ENCODE measurements around the gene OPCML.

DNA sequence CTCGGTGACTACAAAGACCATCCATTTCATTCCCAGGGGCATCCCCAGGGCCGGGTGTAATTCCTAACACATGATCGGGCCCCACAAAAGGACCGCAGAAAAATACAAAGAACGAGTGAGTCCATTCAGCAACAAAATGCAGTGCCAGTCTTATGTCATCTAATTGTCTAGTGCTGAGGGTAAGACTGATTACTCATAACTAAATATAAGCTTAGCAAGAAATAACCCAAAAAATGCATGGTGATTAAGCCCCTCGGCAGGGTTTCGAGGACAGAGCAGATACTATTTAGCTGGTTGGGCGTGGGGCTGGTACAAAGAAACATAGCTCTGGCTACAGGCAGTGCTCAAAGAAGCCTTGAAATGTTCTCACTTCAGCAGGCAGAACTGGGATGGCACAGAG lies 1078.9 kb downstream of the OPCML start:
- TF ChIP-seq, protein P1, sequence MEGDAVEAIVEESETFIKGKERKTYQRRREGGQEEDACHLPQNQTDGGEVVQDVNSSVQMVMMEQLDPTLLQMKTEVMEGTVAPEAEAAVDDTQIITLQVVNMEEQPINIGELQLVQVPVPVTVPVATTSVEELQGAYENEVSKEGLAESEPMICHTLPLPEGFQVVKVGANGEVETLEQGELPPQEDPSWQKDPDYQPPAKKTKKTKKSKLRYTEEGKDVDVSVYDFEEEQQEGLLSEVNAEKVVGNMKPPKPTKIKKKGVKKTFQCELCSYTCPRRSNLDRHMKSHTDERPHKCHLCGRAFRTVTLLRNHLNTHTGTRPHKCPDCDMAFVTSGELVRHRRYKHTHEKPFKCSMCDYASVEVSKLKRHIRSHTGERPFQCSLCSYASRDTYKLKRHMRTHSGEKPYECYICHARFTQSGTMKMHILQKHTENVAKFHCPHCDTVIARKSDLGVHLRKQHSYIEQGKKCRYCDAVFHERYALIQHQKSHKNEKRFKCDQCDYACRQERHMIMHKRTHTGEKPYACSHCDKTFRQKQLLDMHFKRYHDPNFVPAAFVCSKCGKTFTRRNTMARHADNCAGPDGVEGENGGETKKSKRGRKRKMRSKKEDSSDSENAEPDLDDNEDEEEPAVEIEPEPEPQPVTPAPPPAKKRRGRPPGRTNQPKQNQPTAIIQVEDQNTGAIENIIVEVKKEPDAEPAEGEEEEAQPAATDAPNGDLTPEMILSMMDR (conservative IDR thresholded peaks at IDR 0.05; ENCODE audit: low read length), result no peak
- no peak for TF ChIP-seq EZH2phosphoT487 (IDR thresholded peaks at IDR 0.05; ENCODE audit: borderline replicate concordance)
